Motor neuron (in vitro differentiated cells): Measurements from ENCODE around the gene TIMM22. TPM values are rescaled to one million over a fixed set of nuclear protein-coding genes. Genes with fewer than 3 reads are reported as not detected.

Source experiments
- ATAC-seq, 8 experiments: fragments of 200-7000 bp; cut with Tn5 transposase; replicated peaks in 6 of 8; 2 replicates each; pipeline ENCODE4 v1.8.0; 2021; ENCODE audit warnings: mild to moderate bottlenecking in 8 of 8, moderate library complexity in 8 of 8
- H3K27ac ChIP-seq, 2 donors: fragments of 250-450 bp; sonication (Bioruptor Pico); 2 replicates each; pipeline ENCODE4 v1.9.0; 2021; ENCODE audit warnings: antibody characterized with exemption in 2 of 2, mild to moderate bottlenecking in 2 of 2, moderate library complexity in 1 of 2
- H3K4me1 ChIP-seq, 2 donors: fragments of 250-450 bp; sonication (Bioruptor Pico); replicated peaks in 1 of 2; 2 replicates each; pipeline ENCODE4 v1.6.1; 2021; ENCODE audit warnings: antibody characterized with exemption in 2 of 2, mild to moderate bottlenecking in 2 of 2, moderate library complexity in 1 of 2
- H3K4me3 ChIP-seq, 5 donors: fragments of 250-450 bp; sonication (Bioruptor Pico); 2 replicates each; pipeline ENCODE4 v1.9.0; 2021; ENCODE audit warnings: antibody characterized with exemption in 5 of 5, mild to moderate bottlenecking in 5 of 5, moderate library complexity in 4 of 5
- WGBS, 10 experiments: fragments of 450-650 bp; shearing (Covaris generic); methylation state at CpG; one replicate each; pipeline ENCODE4 v1.0.0; 2022; 5-methylcytosine and 5-hydroxymethylcytosine counted together
- in situ Hi-C, 9 experiments: fragments of 400-800 bp; cut with MboI; loops; one replicate each; pipeline ENCODE4 v1.15.0; 2021; ENCODE audit warnings: low sequenced_read_pairs in 9 of 9, low pct_unique_long_range_greater_than_20kb in 2 of 9; ENCODE audit not compliant: unreplicated experiment in 9 of 9
- total RNA-seq, 8 experiments: library from RNA; unstranded; fragments of 300-600 nt; gene quantifications; 2 replicates each; pipeline versions ENCODE4 v1.2.3 to v1.2.4, GENCODE V29; 2022

The TIMM22 gene
- total RNA-seq, 8 experiments from 2014 or later = 8.2 to 19.8 (median 14.2) TPM

- ATAC-seq = no peak
- Histone ChIP-seq H3K4me1 (no peaks in the 10 kb centered on the region), H3K4me3 (no peak overlapping the region), H3K27ac (no peak overlapping the region)
- 80 to 100% (median 99%) methylated on average over 1 to 8 of the region's 9 CpGs; no CpG with 5 or more reads in 4 of the 10 experiments for WGBS, 10 experiments
- in situ Hi-C loops = no loop called here
These were observed 16.8 kb downstream of the TIMM22 start for GRCh38 chr17:1013729-1014090.

DNA sequence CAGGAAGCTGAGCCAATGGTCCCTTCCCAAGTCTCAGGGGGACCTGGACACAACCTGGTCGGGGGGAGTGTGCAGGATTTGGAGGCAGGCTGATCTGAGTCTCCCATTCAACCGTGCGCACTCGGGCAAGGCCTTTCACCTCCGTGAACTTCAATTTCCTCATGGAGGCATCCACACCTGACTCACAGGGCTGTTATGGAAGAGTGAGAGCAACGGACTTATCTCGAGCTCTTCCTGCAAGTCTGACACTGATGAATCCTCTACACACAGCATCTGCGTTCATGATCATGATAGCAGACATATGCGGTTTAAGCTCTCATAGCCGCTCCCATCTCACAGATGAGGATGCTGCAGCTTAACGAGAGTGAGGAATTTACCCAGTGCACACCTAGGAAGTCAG, 21.6 kb downstream of the TIMM22 start:
- no peak for ATAC-seq
- in situ Hi-C loops = no loop called here
- Histone ChIP-seq H3K27ac (no peak overlapping the region), H3K4me3 (no peak overlapping the region), H3K4me1 (no peaks in the 10 kb centered on the region)
- 61 to 100% (median 84%) methylated on average over 1 to 8 of the region's 11 CpGs; no CpG with 5 or more reads in 2 of the 10 experiments for WGBS, 10 experiments

GRCh38 chr17:1019451-1019850, 22.5 kb downstream of the TIMM22 start:
- Histone ChIP-seq H3K4me1 (no peaks in the 10 kb centered on the region), H3K27ac (no peak overlapping the region), H3K4me3 (no peak overlapping the region)
- in situ Hi-C loops = no loop called here
- 80 to 96% (median 84%) methylated on average over 2 to 5 of the region's 10 CpGs; no CpG with 5 or more reads in 6 of the 10 experiments for WGBS, 10 experiments
- peak in 1 of 8 experiments; percentile 11 for ATAC-seq

DNA sequence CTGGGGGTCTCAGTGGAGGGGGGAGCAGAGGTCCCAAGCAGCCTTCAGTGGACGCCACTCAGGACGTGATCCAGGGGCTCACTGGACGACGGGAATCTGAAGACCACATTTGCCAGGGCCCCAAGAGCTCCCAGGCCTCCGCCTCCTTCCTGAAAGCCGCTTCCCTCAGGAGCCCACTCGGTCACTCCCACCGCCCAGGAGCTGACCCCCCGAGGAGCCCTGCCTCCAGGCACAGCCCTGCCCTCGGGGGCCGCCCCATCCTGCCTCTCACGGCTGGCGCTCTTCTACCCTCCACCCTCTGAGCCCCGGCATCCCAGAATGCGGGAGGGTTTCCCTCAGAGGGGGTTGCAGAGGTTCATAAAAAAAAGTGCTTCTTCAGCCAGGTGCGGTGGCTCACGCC, 24.2 kb downstream of the TIMM22 start:
- ATAC-seq = peak in 1 of 8 experiments; percentile 19
- no peak overlapping the region for H3K4me3 ChIP-seq
- in situ Hi-C loops = no loop called here
- H3K4me1 ChIP-seq = no peaks in the 10 kb centered on the region
- WGBS, 10 experiments = no CpG with 5 or more reads among the region's 17 CpGs
- no peak overlapping the region for H3K27ac ChIP-seq

- H3K27ac ChIP-seq = no peak overlapping the region
These were observed 25.5 kb downstream of the TIMM22 start for GRCh38 chr17:1022278-1023024.

GRCh38 chr17:1024076-1024475, 27.1 kb downstream of the TIMM22 start:
- no peak overlapping the region for H3K27ac ChIP-seq
- WGBS, 10 experiments = 80 to 100% (median 90%) methylated on average over 1 to 3 of the region's 27 CpGs; no CpG with 5 or more reads in 7 of the 10 experiments
- no peak overlapping the region for H3K4me3 ChIP-seq
- in situ Hi-C loops = no loop called here
- no peak for ATAC-seq
- peaks cover 0 to 4% of the 10 kb centered on the region in 2 donors for H3K4me1 ChIP-seq

More at GRCh38 chr17:1022278-1023024, 25.5 kb downstream of the TIMM22 start:
- peak in 1 of 8 experiments; percentile 10 for ATAC-seq
- Histone ChIP-seq H3K4me3 (no peak overlapping the region), H3K4me1 (no peaks in the 10 kb centered on the region)
- 60 to 100% (median 100%) methylated on average over 1 to 9 of the region's 32 CpGs; no CpG with 5 or more reads in 5 of the 10 experiments for WGBS, 10 experiments
- in situ Hi-C loops = no loop called here

DNA sequence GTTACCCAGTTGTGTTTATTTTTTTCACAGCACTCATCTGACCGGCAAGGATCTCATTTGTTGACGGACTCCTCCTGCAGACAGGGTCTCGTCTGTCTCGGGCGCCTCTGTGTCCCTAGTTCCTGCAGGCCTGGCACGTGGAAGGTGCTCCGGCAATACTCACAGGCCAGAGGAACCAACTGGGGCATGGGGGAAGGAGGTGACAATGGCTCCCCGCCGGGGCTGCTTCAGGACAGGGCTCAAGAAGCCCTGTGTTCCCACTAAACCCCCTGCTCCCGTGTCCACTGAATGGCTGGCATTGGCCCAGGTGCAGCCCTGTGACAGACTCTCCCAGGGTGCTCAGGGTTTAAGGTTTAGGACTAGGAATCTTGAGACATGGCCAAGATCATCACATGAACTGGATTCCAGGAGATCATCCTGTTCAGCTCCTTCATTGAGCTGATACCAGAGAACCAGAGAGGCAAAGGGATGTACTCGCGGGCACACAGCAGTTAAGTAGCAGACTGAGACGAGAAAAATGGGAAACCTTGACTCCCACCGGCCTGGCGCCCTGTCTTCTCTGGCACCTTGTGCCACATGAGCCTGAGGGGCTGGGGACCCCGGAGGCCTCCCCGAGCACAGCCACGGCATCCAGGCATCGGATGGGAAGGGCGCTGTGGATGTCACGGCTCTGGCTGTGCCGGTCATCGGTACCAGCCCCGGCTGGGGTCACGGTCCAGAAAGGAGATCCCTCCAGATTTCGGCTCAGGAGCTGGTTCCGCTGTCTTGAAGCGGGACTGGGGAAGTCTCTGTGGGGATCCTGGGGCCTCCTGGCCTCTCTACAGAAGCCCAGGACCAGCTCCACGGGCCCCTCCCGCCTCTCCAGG, 29.0 kb downstream of the TIMM22 start:
- in situ Hi-C loops = no loop called here
- no peak for ATAC-seq
- H3K4me1 ChIP-seq = peaks cover 3 to 8% of the 10 kb centered on the region in 2 donors
- WGBS, 10 experiments = 70 to 97% (median 80%) methylated on average over 2 to 9 of the region's 30 CpGs; no CpG with 5 or more reads in 3 of the 10 experiments
- no peak overlapping the region for H3K4me3 ChIP-seq
- no peak overlapping the region for H3K27ac ChIP-seq

GRCh38 chr17:1026599-1026975, 29.7 kb downstream of the TIMM22 start:
- in situ Hi-C loops = no loop called here
- ATAC-seq = no peak
- WGBS, 10 experiments = 80 to 100% methylated on average over 1 to 2 of the region's 10 CpGs; no CpG with 5 or more reads in 8 of the 10 experiments
- Histone ChIP-seq H3K4me3 (no peak overlapping the region), H3K27ac (no peak overlapping the region), H3K4me1 (peaks cover 6 to 8% of the 10 kb centered on the region in 2 donors)

DNA sequence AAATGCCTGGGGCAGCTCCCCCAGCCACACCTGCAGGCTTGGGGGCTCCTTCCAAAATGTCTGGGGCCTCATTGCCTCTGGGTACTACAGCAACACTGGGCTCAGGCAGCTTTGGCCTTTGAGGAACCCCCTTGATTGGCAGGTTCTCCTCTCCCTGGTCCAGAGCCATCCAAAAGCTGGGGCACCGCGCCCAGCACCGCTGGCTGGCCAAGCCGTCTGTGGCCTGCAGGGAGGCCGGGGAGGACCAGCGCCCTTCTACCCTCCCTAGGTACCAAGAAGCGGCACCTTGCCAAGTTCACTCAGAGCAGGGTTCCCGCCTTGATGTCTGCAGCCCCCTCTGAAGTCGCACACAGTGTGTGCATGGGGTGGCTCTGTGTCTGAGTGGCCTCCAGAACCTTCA, 30.1 kb downstream of the TIMM22 start:
- Histone ChIP-seq H3K4me1 (peaks cover 9 to 10% of the 10 kb centered on the region in 2 donors), H3K27ac (no peak overlapping the region), H3K4me3 (no peak overlapping the region)
- 92 to 100% methylated on average over 2 to 3 of the region's 9 CpGs; no CpG with 5 or more reads in 8 of the 10 experiments for WGBS, 10 experiments
- no peak for ATAC-seq
- in situ Hi-C loops = no loop called here

DNA sequence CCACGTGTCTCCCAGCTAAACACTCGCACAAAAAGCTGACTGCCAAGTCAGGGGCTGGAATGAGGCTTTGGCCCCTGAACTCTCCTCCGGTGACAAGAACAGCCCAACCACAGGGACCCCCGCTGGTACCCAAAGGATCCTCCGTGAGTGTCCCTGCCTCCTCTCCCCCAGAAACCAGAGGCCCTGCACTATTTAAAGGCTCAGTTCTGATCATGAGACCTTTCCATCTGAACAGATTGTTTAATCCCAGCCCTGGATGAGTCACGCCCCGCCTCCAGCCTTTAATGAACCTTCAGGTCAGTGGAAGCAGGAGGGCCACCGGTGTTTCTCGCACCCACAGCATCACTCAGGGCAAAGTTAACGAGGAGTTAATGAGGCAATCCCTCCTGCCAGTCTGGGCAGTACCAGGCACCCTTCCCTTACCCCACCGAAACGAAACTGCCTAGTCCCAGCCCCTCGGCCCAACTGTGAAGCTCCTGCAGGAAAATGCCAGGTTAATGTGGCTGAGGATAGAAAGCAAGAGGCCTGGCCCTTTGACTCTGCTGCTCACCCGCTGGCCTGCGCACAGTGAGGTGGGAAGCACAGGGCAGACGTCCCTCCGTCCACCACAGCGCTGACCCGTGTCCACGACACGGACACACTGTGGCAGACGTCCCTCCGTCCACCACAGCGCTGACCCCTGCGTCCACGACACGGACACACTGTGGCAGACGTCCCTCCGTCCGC, 32.4 kb downstream of the TIMM22 start:
- no peak overlapping the region for H3K4me3 ChIP-seq
- 0 to 91% (median 62%) methylated on average over 1 to 15 of the region's 30 CpGs; no CpG with 5 or more reads in 3 of the 10 experiments for WGBS, 10 experiments
- ATAC-seq = peak; percentile 11 to 82 (median 50)
- H3K27ac ChIP-seq = no peak overlapping the region
- H3K4me1 ChIP-seq = peaks cover 13% of the 10 kb centered on the region in 2 donors
- in situ Hi-C loops = no loop called here

DNA sequence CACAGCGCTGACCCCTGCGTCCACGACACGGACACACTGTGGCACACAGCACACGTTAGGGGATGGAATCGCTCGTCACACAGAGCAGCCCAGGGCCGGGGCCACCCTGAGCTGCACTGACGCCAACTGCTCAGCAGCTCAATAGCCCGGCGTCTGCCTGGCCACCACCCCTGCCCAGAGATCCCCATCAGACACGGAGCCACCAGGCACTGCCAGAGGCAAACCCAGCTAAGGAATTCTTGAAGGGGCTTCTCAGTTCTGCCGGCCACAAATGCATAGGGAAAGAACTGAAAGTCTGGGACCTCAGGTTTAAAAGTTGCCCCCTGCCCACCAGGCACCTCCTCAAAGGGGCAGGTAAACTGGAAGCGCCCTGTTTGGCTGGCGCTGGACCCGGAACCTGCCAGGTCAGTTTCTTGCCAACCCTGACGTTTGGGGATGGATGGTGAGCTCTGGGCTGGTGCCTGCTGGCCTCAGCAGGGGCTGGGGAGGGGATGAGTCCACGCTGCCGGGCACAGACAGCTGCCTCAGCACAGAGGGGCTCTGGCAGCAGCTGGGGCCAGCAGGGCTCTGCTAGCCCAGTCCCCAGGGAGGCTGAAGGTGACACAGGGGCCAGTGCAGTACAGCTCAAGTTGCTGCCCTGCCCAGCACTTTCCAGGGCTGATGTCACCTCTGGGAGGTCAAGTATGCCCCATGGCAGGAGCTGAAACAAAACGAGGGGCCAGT, 33.2 kb downstream of the TIMM22 start:
- H3K27ac ChIP-seq = no peak overlapping the region
- ATAC-seq = peak in 5 of 8 experiments; percentile 6 to 28 (median 15)
- H3K4me3 ChIP-seq = no peak overlapping the region
- H3K4me1 ChIP-seq = peaks cover 20 to 21% of the 10 kb centered on the region in 2 donors
- in situ Hi-C loops = no loop called here
- WGBS, 10 experiments = 20 to 90% (median 50%) methylated on average over 1 to 8 of the region's 20 CpGs; no CpG with 5 or more reads in 3 of the 10 experiments
